NCI-H1105 (cell line): ENCODE data around the gene METTL22.
A peak's percentile ranks its signal among the peaks of the same experiment; 100 is the strongest.
"Not testable (repeated sequence)": the region's sequence is repeated elsewhere in the genome, so short reads cannot be mapped to it uniquely, and the experiment has no call there.

Experiments
- DNase-seq: peaks from one replicate; lab custom pipeline; 2025; lab: John Stamatoyannopoulos, UW

The METTL22 gene

DNA sequence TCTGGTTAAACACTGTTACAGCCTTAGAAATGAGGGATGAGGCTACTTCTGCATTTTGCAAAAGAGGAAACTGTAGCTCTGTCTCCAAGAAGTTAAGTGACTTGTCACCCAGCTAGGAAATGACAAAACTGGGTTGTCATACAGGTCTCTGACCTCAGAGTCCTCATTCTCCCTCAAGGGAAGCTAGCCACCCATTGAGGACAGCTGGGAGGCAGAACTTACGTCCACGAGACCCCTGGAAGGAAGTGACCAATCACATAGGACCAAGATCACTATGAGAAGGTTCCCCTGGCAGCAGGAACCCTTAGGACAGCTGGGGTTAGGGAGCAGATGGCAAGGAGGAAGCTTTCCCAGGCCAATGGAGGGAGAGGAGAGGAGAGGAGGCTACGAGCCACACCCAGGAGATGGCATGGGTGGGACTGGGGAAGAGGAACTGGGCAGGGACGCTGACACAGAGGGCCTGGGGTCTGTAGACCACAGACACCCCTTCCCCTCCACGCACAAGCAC is 11.2 kb downstream of the METTL22 start:
- no peak for DNase-seq

- DNase-seq, result no peak
Measured at GRCh38 chr16:8634991-8635736, 13.7 kb downstream of the METTL22 start.

GRCh38 chr16:8639694-8640093 is 18.2 kb downstream of the METTL22 start:
- no peak for DNase-seq

GRCh38 chr16:8641671-8642070 is 20.2 kb downstream of the METTL22 start:
- DNase-seq, result no peak

DNA sequence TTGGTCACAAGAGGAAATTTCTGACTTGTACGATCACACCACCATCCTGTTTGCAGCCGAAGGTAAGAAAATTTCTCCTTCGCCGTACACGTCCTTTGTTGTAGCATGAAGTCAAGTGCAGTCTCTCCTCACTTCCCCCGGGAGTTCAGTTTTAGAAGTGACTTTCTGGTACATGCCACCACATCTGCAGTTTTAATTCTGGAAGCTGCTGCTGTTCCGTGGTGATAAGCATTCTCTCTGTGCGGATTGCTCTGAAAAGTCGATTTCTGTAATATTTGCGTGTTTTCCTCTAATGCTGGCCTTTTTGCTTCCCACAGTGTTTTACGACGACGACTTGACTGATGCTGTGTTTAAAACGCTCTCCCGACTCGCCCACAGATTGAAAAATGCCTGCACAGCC is 20.6 kb downstream of the METTL22 start:
- no peak for DNase-seq

DNA sequence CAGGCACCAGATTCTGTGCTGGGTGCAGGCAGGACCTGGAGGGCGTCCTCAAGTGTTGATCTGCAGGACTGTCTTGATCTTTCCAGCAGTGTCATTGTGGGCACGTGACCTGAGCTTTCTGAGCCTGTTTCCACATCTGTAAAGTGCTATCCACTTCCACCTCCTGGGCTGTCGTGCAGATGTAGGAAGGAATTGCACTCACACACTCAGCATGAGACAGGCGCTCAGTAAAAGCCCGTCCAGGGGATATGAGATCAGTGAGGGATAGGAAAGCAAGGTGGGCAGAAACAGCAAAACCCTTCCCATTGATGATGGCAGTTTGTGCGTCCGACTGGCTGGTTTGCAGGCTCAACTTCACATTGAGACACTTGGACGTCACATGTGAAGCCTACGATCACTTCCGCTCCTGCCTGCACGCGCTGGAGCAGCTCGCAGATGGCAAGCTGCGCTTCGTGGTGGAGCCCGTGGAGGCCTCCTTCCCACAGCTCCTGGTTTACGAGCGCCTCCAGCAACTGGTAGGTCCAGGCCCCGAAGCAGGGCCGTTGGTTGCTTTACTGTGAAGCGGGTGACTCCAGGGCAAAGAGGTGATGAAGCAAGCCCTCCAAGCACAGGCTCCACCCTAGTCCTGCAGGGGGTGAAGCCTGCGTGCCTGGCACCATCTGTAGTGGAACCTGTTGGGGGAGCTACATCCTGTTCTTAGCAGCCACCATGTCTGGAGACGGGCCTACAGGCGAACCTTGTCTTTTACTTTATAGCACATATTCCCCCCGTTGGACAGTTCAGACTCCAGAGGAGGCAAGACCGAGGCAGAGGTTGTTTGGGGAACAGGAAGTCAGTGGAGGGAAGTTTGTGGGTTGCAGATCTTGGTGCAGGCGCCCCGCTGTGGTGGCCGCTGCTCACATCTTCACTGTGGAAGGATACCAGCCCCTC is 23.0 kb downstream of the METTL22 start:
- DNase-seq, result no peak

GRCh38 chr16:8645141-8645521 is 23.6 kb downstream of the METTL22 start:
- DNase-seq, result no peak

- no peak for DNase-seq
Measured at GRCh38 chr16:8645831-8646230, 24.3 kb downstream of the METTL22 start.

GRCh38 chr16:8646326-8647053 is 25.0 kb downstream of the METTL22 start:
- DNase-seq, result no peak

- no peak for DNase-seq
Measured at GRCh38 chr16:8647721-8648318, 26.3 kb downstream of the METTL22 start.

DNA sequence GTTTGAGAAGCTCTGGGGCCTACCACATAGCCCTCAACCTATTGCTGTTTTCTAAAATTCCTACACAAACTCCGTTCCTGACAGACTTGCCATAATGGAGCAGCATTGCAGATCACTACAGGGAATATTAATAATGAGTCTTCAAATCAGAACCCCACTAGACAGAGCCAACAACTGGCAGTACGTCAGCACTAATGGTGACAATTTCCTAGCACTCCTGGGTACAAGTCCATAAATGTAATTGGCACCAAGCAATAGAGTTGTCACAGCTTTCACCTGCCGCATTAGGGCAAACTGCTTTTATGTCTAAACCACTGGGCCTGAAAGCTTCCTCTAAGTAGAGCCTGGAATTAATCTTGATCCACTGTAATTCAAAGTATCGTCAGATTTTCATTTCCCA is 27.4 kb downstream of the METTL22 start:
- DNase-seq, result no peak

GRCh38 chr16:8649829-8650554 is 28.5 kb downstream of the METTL22 start:
- DNase-seq, result no peak

DNA sequence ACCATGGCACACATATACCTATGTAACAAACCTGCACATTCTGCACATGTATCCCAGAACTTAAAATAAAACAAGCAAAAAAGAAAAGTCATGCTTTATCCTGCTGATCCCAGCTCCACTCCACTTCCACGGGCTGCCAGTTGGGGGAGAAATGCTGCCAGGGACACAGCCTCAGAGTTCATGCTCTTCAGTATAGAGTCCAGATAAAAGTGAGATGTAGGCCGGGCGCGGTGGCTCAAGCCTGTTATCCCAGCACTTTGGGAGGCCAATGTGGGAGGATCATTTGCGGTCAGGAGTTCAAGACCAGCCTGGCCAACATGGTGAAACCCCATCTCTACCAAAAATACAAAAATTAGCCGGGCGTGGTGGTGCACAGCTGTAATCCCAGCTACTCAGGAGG is 30.5 kb downstream of the METTL22 start:
- not testable (repeated sequence) for DNase-seq

DNA sequence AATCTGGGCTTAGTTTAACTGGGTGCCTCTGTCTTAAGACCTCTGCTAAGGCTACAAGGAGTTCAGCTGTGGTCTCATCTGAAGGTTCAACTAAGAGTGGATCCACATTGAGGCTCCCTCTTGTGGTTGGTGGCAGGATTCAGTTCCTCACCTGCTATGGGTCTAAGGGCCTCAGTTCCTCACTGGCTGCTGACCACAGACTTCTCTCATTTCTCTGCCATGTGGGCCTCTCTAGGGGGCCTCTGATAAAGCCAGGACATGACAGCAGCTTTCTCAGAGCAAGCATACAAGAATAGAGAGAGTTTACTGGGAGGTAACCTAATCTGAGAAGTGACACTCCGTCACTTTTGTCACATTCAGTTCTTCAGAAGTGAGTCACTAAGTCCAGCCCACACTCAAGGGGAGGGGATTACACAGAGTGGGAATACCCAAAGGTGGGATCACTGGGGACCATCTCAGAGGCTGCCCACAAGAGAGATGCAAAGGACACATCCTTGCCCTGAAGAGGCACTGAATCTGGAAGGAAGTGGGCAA is 33.8 kb downstream of the METTL22 start:
- peak; percentile 12 for DNase-seq

- no peak for DNase-seq
Measured at GRCh38 chr16:8656376-8656775, 34.9 kb downstream of the METTL22 start.

- peak; percentile 48 for DNase-seq
Measured at GRCh38 chr16:8660841-8661301, 39.4 kb downstream of the METTL22 start.

GRCh38 chr16:8661703-8662102 is 40.2 kb downstream of the METTL22 start:
- no peak for DNase-seq

DNA sequence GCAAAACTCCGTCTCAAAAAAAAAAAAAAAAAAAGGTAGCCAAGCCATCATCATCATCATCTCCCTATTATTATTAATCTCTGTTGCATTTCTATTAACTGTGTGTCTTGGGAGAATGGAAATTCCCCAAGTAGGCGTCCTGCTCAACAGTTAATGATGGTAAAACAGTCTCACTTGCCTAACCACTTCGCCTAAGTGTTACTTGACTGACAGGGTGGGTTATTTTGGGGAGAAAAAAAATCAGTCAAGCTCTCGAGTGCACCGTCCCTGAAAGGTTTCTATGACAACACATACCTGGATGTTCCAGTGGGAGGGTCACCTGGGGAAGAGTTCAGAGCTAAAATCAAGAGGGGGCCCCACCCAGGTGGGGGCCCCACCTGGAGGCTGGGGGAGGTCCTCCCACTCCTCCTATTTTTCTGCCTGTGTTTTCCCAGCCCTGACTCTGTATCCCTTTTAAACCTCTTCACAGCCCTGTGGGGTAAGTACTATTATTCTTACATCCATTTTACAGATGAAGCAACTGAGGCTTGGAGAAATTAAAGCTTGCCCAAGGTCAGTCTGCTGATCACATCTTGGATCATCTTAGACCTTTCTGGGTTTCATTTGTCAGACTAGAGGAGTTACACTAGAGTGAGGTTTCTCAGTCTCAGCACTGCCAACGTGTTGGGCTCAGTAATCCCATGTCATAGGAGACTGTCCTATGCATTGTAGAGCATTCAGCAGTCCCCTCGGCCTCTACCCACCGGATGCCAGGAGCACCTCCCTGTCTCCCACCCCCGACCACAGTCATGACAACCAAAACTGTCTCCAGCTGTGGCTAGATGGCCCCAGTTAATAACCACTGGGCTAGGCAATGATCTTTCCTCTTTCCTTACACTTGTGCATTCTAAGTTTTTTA is 41.9 kb downstream of the METTL22 start:
- DNase-seq, result no peak

- no peak for DNase-seq
Measured at GRCh38 chr16:8665529-8665928, 44.0 kb downstream of the METTL22 start.

DNA sequence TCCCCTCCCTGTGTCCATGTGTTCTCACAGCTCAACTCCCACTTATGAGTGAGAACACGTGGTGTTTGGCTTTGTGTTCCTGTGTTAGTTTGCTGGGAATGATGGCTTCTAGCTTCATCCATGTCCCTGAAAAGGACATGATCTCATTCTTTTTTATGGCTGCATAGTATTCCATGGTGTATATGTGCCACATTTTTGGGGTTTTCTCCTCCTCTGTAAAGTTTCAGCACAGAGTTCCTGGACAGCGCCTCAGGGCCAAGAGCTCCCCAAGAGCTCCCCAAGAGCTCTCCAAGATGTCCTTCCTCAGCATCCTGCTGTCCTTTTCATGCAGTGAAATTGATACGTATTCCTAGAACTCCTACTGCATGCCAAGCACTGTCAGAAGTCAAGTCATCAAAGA is 46.0 kb downstream of the METTL22 start:
- DNase-seq, result no peak
